Kidney glomerular epithelial cell (primary cell): Measurements from ENCODE around the gene ARPC3.
"Not testable (repeated sequence)": the region's sequence is repeated elsewhere in the genome, so short reads cannot be mapped to it uniquely, and the experiment has no call there.

Experiments used
- DNase-seq: peaks from one replicate; lab custom pipeline; 2025; lab: John Stamatoyannopoulos, UW

Gene ARPC3

DNA sequence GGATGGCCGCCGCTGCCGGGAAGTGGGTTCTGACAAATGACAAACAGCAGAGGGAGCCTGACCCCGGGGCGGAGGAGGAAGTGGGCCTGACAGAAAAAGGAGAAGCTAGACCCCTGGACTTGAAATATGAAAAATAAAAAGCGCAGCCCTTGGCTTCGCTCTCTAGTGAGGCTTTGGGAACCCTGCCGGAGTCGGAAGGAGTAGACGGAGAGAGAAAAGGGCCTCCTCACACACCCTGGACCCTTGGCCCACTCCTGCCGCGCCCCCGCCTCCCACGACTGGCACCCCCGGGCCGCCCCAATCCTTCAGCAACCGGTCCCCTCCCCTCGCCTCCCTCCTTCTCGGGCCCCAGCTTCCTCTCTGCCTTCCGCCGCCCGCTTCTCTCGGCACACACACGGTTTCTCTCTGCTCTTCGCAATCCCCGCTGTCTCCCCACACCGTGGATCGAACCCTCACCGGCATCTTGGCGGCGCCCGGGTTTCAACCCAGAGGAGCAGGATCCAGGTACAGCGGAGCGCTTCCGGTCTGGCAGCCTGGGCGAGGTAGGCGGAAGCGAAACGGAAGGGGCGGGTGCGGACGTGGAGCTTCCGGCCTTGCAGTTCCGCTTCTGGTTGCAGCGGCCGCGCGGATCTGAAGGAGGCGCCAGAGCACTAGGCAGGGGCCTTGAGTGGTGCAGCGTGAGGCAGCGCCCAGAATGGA is at the start of gene ARPC3:
Gene ARPC3 (minus strand): TSS at position 539 of the 699 bp plus-strand sequence. CDS start 77 bp downstream, at position 462.
- peak; percentile 89 for DNase-seq

DNA sequence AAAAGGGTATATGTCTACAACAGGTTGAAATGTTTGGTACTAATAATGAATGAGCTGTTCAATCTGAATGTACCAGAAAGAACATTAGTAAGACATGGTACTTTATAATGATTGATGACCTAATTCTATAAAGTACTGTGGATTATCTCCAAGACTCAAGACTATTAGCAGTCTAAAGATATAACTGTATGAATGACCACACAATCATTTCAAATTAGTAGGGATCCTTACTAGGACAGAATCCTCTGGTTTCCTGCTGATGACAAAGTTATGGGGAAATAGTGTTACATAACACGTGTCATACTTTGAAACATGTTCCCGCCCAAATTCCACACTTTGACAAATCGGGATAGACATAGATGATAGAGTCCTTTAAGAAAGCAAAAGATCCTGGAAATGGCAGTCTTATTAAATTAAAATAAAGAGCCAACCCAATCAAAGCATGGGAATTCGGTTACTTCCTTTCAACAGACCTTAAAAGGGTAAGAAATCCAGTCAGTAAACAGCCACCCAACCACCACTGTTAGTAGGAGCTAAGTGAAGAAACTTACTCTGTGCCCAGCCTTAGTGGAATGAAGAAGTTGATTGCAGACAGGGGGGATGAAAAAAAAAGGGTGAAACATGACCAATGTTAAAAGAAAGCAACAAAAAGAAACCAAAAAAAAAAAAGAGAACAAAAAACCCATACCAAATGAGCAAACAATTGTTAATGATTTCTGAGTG is 49.0 kb upstream of the ARPC3 start:
- no peak for DNase-seq

DNA sequence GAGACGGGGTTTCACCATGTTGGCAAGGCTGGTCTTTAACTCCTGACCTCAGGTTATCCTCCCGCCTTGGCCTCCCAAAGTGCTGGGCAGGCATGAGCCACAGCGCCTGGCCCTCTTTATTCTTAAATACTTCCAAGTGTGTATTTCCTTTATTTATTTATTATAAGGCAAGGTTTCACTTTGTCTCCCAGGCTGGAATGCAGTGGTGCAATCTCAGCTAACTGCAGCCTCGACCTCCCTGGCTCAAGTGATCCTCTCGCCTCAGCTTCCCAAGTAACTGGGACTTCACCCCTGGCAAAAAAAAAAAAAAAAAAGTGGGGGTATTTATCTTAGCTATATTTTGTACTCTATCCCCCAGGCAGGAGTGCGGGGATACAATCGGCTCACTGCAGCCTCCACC is 25.3 kb upstream of the ARPC3 start:
- DNase-seq: no peak

DNA sequence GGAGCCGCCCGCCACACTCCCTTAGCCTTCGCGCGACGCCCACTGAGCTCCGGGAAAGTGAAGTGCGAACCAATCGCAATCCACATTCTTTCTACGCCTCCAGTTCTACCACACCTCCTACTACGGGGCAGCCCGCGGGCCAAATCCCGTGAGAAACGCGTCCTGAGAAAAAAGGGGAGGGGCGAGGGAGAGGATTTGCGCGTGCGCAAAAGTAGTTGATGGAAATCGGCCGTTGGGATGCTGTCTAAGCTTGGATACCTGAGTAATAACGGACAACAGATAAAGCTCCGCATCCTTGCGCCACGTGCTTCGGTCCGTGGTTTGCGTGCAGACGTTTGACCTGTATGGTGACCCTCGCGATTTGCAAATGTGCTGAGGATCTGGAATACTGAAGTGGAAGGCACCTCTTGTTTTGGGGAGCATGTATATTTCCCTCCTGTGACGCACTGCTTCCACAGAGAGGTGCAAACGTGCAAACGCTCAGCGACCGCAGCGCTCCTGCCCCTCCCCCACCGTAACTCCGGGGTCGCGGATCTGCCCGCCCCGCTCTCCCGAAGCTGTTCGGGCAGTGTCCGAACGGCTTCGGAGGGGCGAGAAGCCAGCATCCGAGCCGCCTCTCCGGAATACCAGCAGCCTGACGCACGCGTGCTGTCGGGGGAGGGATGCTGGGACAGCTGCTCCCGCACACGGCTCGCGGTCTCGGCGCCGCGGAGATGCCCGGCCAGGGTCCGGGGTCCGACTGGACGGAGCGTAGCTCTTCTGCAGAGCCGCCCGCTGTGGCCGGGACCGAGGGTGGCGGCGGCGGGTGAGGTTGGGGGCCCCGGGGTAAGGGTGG is 18.3 kb upstream of the ARPC3 start, which contains the start of the genes FAM216A and GPN3:
Gene FAM216A (plus strand): TSS at position 632 of the 835 bp plus-strand sequence. CDS start 31 bp downstream, at position 663.
Gene GPN3 (minus strand): TSS at position 44 of the 835 bp plus-strand sequence. CDS start 54 bp downstream, outside the sequence.
- DNase-seq: peak; percentile 98

DNA sequence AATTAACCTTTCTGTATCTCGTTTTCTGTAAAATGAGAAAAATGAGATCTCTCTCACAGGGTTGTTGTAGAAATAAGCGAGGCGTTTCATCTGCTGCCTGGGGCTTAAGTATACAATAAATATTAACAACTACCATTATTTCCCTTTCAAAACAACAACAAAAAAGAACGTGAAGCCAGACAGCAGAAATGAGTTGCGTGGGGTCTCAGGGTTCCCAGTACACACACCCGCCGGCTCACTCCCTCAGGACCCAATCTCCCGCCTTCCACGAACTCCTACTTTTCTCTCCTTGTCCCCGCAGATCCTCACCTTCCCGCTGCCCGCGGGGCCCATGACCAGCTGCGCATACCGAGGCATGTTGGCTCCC is 17.7 kb upstream of the ARPC3 start:
- no peak for DNase-seq

DNA sequence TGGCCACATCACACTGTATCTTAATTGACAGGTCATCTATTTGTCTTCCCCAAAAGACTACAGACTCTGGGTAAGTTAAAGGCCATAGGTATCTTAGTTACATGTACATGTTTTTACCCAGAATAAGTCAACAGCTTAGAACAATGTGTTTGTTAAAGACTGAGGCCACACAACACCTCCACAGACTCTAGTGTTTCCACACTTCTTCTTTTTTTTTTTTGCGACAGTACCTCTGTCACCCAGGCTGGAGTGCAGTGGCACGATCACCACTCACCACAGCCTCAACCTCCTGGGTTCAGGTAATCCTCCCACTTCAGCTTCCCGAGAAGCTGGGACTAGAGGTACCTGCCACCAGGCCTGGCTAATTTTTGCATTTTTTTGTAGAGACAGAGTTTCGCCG is 16.7 kb upstream of the ARPC3 start:
- no peak for DNase-seq

DNA sequence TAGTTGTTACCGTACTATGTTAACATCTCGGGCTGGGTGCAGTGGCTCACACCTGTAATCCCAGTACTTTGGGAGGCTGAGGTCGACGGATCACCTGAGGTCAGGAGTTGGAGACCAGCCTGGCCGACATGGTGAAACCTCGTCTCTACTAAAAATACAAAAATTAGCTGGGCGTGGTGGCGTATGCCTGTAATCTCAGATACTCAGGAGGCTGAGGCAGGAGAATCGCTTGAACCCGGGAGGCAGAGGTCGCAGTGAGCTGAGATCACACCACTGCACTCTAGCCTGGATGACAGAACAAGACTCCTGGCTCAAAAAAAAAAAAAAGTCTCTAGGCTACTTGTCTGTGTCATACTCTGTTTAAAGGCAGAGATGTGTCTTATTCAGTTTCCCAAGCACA is 15.6 kb upstream of the ARPC3 start:
- DNase-seq: not testable (repeated sequence)

DNA sequence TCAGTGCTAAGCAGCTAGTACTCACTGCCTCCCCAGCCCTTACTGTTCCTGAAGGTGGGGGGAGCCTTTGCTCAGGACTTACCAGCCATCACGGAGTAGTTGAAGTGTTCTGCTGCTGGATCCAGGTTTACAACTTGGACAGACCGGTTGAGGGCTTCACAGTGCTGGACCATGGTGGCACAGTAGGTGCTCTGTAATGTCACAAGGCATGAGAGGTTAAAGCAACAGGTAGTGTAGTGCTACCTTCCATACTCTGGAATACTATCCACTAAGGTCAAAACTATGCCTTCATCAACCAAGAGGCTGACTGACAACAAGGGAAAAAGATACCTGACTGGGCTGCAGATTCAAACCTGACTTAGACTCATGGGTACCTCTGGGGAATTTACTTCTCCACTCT is 14.9 kb upstream of the ARPC3 start:
- no peak for DNase-seq

DNA sequence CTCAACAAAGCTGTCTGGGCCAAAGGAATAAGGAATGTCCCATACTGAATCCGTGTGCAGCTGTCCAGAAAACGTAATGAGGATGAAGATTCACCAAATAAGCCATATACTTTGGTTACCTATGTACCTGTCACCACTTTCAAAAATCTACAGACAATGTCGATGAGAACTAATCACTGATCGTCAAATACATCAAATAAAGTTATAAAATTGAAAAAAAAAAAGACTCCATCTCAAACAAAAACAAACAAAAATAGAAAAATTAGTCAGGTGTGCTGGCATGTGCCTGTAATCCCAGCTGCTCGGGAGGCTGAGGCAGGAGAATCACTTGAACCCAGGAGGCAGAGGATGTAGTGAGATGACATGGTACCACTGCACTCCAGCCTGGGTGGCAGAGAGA is 11.1 kb upstream of the ARPC3 start:
- DNase-seq: not testable (repeated sequence)

DNA sequence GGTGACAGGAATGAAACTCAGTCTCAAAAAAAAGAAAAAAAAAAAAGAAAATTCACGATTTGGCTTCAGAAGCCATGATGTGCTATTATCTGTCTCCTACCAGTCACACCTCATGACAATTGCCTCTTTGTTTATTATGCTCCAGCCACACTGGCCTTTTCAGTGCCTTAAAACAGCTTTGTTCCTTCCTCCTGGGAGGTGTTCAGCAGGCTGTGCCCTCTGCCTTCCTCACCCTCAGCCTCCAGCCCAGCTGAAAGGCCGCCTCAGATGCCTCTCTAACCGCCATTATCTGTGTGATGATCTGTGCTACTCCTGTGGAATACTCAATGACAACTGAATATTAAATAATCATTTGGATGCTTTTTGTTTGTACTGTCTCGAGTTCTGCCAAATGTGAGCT is 8.6 kb upstream of the ARPC3 start:
- DNase-seq: no peak

DNA sequence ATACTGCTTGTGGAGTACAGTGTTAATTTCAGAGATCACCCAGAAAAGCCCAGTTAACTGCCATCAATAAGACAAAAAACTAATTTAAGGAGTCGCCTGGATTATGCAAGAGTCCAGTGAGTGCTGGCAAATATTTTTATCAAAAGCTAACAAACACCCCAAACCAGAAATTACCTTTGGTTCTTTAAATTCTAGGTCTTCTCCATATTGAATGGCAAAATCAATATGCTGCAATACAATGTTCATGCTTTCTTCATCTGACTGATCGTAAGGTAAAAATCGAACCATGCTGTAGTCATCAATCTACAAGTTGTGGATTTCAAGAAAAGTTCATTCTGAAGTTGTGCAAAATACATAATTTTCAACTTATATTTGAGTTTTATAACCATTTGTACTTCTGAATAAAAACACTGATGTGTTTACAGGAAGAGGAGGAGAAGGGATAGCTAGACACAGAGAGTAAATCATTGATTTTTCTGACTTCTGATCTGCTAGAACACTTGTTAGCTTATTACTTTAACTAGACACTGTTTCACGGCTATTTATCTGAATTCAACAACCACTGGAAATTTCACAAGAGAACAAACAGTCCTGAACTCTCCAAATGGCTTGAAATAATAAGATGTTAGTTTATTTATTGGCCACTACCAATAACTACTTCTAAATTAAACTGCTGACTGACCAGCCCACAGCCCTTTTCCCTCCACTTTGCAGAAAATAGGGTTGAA is 3.6 kb upstream of the ARPC3 start:
- DNase-seq: no peak

DNA sequence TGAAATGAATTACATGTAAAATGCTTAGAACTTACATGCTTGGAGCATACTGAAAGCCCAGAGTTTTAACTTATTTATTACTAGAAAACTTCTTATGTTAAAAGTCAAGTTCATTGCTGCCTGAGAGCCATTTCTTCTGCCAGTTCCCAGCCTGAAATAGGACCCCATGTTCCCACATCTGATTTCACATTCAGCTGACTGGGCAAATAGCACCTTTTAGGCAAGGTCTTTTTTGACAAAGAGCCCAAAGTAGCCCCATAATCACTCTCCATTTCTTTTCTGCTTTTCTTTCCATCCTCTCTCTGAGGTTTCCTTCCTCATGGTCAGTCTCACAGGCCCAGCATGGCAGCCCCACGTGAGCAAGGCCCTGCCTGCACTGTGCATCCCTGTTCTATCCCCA is 1.1 kb upstream of the ARPC3 start:
- DNase-seq: no peak

DNA sequence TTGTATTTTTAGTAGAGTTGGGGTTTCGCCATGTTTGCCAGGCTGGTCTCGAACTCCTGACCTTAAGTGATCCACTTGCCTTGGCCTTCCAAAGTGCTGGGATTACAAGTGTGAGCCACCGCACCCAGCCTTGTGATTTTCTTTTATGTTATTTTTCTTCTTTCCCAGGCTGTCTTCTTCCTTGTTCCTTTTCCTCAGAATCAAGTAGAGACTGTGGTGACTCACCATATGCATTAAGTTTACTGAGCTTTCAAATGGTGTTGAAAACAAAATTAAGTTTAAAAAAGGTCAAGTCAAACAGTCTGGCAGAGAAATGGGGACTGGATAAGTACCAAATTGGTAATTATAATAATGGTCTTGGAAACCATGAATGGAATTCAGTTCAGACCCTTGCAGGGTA is 5.7 kb downstream of the ARPC3 start:
- no peak for DNase-seq

DNA sequence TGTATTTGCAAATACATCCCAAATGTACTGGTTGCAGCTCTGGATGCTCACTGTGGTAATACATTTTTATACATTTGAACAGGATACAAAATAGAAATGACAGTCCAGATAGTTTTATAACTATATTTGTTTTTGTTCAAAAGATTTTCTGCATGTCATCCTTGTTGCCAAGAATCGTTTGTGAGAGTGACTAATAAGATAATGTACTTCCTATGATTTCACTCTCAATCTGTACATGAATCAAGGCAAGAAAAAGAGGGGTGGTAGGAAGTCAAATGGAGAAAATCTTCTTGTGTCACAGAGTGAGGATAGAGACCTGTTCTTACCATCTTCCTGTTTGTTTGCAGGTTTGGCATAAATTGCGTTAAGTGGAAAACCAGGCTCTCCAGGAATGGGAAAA is 13.9 kb downstream of the ARPC3 start:
- no peak for DNase-seq

DNA sequence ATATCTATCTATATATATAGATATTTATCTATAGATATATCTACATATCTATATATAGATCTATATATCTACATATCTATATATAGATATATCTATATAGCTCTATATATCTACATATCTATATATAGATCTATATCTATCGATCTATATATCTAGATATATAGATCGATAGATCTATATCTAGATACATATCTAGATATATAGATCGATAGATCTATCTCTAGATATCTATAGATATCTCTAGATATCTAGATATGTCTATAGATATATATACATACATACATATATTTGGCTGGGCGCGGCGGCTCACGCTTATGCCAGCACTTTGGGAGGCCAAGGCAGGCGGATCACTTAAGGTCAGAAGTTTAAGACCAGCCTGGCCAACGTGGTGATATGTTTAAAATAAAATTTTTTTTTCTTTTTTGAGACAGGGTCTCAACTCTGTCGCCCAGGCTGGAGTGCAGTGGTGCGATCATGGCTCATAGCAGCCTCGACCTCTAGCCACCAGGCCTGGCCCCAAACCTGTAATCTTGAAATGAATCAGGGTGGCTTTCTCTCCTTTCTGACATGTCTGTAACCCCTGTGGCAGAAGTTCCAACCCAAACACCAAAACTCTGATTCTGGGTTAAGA is 18.1 kb downstream of the ARPC3 start:
- no peak for DNase-seq

DNA sequence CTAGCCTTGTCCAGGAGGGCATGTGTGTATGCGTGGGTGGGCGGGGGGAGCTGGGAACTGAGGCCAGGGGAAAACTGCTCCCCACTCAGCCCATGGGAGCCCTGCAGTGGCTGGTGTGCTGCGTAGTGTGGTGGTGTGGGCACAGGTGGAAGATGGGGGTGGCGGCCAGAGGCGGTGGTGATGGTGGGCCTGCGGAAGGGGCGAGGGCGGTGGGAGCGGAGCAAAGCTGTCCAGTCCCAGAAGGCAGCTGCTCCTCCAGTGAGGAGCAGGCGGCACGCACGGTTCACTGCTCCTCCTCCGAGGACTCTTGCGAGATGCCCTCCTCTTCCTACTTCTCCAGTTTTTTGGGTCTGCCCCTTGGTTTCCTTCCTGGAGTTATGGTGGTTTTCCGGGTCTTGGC is 20.5 kb downstream of the ARPC3 start:
- not testable (repeated sequence) for DNase-seq

DNA sequence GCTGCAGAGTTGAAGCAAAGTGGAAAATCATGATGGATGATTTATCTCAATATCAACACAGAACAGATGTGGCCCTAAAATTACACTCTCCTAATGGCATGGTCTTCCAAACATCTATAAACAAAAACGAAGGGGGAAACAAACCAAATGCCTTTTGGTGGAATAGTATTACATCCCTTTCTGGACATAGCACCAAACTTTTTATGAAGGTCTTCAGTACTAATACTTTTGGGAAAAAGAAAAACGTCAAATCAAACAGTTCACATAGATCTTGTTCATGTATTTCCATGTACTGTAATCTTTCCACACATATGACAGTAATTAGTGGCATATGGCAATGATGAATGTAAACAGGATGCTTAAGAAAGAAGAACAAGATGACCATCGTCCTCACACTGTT is 23.7 kb downstream of the ARPC3 start:
- DNase-seq: no peak

DNA sequence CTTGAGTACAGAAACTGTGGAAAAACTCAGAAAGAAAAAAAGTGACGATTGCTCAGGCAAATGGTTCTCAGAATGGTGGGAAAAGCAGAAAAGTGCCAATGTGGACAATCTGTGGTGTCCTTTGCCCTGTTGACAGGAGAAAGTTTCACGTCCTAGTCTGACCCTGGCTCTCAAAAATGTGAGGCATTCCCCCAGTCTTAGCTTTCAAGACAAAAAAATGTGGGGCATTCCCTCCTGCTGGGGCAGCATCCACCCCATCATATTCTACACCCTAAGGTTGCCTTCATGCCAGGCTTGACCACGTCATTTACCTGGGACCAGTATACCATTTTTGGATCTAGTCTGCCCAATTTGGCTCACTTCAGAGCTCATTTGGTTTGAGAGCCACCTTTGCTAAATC is 25.9 kb downstream of the ARPC3 start:
- DNase-seq: no peak

DNA sequence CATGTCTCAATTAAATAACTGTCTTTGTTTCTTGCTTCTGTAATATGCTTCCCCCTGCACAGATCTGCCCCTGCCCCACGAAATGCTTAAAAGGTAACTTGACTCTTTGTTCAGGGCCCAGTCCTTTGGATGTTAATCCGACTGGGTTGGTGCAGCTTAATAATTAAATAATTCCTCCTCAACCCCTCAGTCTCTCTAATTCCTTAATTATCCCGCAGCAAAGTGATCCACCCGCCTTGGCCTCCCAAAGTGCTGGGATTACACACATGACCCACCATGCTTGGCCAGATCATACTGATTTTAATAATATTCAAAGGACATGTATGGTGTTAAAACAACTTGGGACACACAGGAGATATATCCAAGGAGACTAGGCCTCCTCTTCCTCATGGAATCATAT is 28.4 kb downstream of the ARPC3 start:
- DNase-seq: no peak

DNA sequence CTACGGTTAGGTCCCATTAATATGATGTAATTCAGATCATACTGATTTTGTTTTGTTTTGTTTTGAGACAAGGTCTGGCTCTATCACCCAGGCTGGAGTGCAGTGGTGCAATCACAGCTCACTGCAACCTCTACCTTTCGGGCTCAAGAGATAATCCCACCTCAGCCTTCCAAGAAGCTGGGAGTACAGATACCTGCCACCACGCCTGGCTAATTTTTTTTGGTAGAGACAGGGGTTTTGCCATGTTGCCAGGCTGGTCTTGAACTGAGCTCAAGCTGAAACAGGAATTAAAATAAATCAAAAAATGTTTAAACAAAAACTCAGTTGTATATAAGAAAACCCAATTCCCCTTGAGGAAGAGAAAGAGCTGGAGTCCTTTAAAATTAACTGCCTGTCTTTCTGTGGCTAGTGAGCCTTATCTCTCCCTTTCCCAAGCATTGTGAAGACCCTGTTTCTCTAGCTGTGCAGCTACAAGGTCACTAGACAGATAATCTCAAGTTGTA is 28.9 kb downstream of the ARPC3 start:
- no peak for DNase-seq

DNA sequence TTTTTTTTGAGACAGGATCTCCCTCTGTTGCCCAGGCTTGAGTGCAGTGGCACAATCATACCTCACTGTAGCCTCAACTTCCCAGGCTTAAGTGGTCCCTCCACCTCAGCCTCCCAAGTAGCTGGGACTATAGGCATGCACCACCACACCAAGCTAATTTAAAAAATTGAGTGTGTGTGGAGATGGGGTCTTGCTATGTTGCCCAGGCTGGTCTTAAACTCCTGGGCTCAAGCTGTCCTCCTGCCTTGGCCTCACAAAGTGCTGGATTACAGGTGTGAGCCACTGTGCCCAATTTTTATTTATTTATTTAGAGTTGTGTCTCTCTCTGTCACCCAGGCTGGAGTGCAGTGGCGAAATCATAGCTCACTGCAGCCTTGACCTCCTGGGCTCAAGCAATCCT is 29.5 kb downstream of the ARPC3 start:
- not testable (repeated sequence) for DNase-seq
